Measurements from ENCODE around the gene CHD6. TPM values are rescaled to one million over a fixed set of nuclear protein-coding genes. Genes with fewer than 3 reads are reported as not detected.

The CHD6 gene
- polyA plus RNA-seq, 1 donor (not counting 4 experiments of a cell fraction or from before 2014, with no cell fraction given), result 6.8 TPM

GRCh38 chr20:41375846-41376245 lies 242.3 kb downstream of the CHD6 start:
- no peak for DNase-seq (ENCODE audit: low read depth, low spot score)
- no peaks in the 10 kb centered on the region for H3K79me2 ChIP-seq (ENCODE audit: control insufficient read depth, insufficient read depth, low read length)

GRCh38 chr20:41373931-41374920 lies 244.0 kb downstream of the CHD6 start:
- TF ChIP-seq EZH2 (IDR thresholded peaks at IDR 0.05; ENCODE audit: low read length), result no peak
- TF ChIP-seq, protein P1, sequence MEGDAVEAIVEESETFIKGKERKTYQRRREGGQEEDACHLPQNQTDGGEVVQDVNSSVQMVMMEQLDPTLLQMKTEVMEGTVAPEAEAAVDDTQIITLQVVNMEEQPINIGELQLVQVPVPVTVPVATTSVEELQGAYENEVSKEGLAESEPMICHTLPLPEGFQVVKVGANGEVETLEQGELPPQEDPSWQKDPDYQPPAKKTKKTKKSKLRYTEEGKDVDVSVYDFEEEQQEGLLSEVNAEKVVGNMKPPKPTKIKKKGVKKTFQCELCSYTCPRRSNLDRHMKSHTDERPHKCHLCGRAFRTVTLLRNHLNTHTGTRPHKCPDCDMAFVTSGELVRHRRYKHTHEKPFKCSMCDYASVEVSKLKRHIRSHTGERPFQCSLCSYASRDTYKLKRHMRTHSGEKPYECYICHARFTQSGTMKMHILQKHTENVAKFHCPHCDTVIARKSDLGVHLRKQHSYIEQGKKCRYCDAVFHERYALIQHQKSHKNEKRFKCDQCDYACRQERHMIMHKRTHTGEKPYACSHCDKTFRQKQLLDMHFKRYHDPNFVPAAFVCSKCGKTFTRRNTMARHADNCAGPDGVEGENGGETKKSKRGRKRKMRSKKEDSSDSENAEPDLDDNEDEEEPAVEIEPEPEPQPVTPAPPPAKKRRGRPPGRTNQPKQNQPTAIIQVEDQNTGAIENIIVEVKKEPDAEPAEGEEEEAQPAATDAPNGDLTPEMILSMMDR (optimal IDR thresholded peaks at IDR 0.05 in 1 of 3, IDR thresholded peaks at IDR 0.05 in 1 of 3, conservative IDR thresholded peaks at IDR 0.05 in 1 of 3; ENCODE audit: extremely low read depth in 1 of 3, insufficient read depth in 2 of 3, low read length in 3 of 3), result no peak
- no peaks in the 10 kb centered on the region for H3K79me2 ChIP-seq (ENCODE audit: control insufficient read depth, insufficient read depth, low read length)
- no peaks in the 10 kb centered on the region for H3K9me1 ChIP-seq (ENCODE audit: control insufficient read depth, extremely low read depth, insufficient read depth, low read length)
- H3K27ac ChIP-seq (ENCODE audit: control insufficient read depth, insufficient read depth, low read length), result no peak overlapping the region
- H3K4me3 ChIP-seq (ENCODE audit: control insufficient read depth in 2 of 3, extremely low read depth in 1 of 3, insufficient read depth in 2 of 3, low read depth in 1 of 3, low read length in 3 of 3), result no peak overlapping the region
- H3K36me3 ChIP-seq (ENCODE audit: control insufficient read depth in 2 of 2, extremely low read depth in 1 of 2, insufficient read depth in 2 of 2, low read length in 2 of 2), result no peaks in the 10 kb centered on the region
- no peak overlapping the region for H3K4me2 ChIP-seq (ENCODE audit: control insufficient read depth, extremely low read depth, insufficient read depth, low read depth, low read length)
- no peaks in the 10 kb centered on the region for H3K4me1 ChIP-seq (ENCODE audit: control insufficient read depth, extremely low read depth, insufficient read depth, low read length)
- no peak overlapping the region for H3K9ac ChIP-seq (ENCODE audit: control insufficient read depth, extremely low read depth, insufficient read depth, low read length)
- FAIRE-seq (no peak), DNase-seq (ENCODE audit: low read depth, low spot score) (no peak)
- H2AFZ ChIP-seq (ENCODE audit: control insufficient read depth, low read length), result no peak overlapping the region
- H3K9me3 ChIP-seq (ENCODE audit: control insufficient read depth, low read depth, low read length), result no peaks in the 10 kb centered on the region
- dilution Hi-C loops (cut with MboI; ENCODE audit: extremely low pct_ligation_motif_present, low sequenced_read_pairs), result no loop called here
- H3K27me3 ChIP-seq (ENCODE audit: control insufficient read depth, extremely low read depth, insufficient read depth, low read length), result peaks cover 31% of the 10 kb centered on the region
- no peaks in the 10 kb centered on the region for H4K20me1 ChIP-seq (ENCODE audit: control insufficient read depth, extremely low read depth, insufficient read depth, low read length)

More at GRCh38 chr20:41375846-41376245, 242.3 kb downstream of the CHD6 start:
- no peaks in the 10 kb centered on the region for H3K9me3 ChIP-seq (ENCODE audit: control insufficient read depth, low read depth, low read length)
- no peak for FAIRE-seq
- no peak overlapping the region for H3K27ac ChIP-seq (ENCODE audit: control insufficient read depth, insufficient read depth, low read length)
- H2AFZ ChIP-seq (ENCODE audit: control insufficient read depth, low read length), result no peak overlapping the region
- H3K4me2 ChIP-seq (ENCODE audit: control insufficient read depth, extremely low read depth, insufficient read depth, low read depth, low read length), result no peak overlapping the region
- peaks cover 36% of the 10 kb centered on the region for H3K27me3 ChIP-seq (ENCODE audit: control insufficient read depth, extremely low read depth, insufficient read depth, low read length)
- no peak overlapping the region for H3K9ac ChIP-seq (ENCODE audit: control insufficient read depth, extremely low read depth, insufficient read depth, low read length)
- H3K9me1 ChIP-seq (ENCODE audit: control insufficient read depth, extremely low read depth, insufficient read depth, low read length), result no peaks in the 10 kb centered on the region
- no peaks in the 10 kb centered on the region for H3K4me1 ChIP-seq (ENCODE audit: control insufficient read depth, extremely low read depth, insufficient read depth, low read length)
- H3K4me3 ChIP-seq (ENCODE audit: control insufficient read depth in 2 of 3, extremely low read depth in 1 of 3, insufficient read depth in 2 of 3, low read depth in 1 of 3, low read length in 3 of 3), result no peak overlapping the region
- no peak for TF ChIP-seq EZH2 (IDR thresholded peaks at IDR 0.05; ENCODE audit: low read length)
- TF ChIP-seq, protein P1 (optimal IDR thresholded peaks at IDR 0.05 in 1 of 3, IDR thresholded peaks at IDR 0.05 in 1 of 3, conservative IDR thresholded peaks at IDR 0.05 in 1 of 3; ENCODE audit: extremely low read depth in 1 of 3, insufficient read depth in 2 of 3, low read length in 3 of 3), result no peak
- H4K20me1 ChIP-seq (ENCODE audit: control insufficient read depth, extremely low read depth, insufficient read depth, low read length), result no peaks in the 10 kb centered on the region
- dilution Hi-C loops (cut with MboI; ENCODE audit: extremely low pct_ligation_motif_present, low sequenced_read_pairs), result no loop called here
- H3K36me3 ChIP-seq (ENCODE audit: control insufficient read depth in 2 of 2, extremely low read depth in 1 of 2, insufficient read depth in 2 of 2, low read length in 2 of 2), result no peaks in the 10 kb centered on the region

Measured in keratinocyte (primary cell).